MM.1S (cell line): Measurements from ENCODE around the gene OR5AL1.

Experiments
- CTCF ChIP-seq: fragments of 300-600 bp; sonication (generic); IDR thresholded peaks from 2 replicates; pipeline ENCODE4 v1.5.1; 2016; ENCODE audit warnings: antibody characterized with exemption, low read length, mixed read lengths
- EZH2 ChIP-seq: fragments of 300-600 bp; sonication (generic); optimal IDR thresholded peaks from 2 replicates; pipeline ENCODE3; 2017; ENCODE audit warnings: low read depth, mild to moderate bottlenecking, antibody characterized with exemption, low read length, mixed read lengths
- EZH2phosphoT487 ChIP-seq: fragments of 300-600 bp; sonication (generic); IDR thresholded peaks from 2 replicates; pipeline ENCODE4 v1.6.1; 2018; ENCODE audit warnings: antibody characterized with exemption, low read length

GRCh38 chr11:56380120-56380519 is 32.4 kb upstream of the OR5AL1 start:
- TF ChIP-seq CTCF = no peak
- TF ChIP-seq EZH2 = no peak
- no peak for TF ChIP-seq EZH2phosphoT487
